ENCODE data around the gene ZAR1L. TPM values are rescaled to one million over a fixed set of nuclear protein-coding genes. Genes with fewer than 3 reads are reported as not detected.
"Not testable (repeated sequence)": the region's sequence is repeated elsewhere in the genome, so short reads cannot be mapped to it uniquely, and the experiment has no call there.

Gene ZAR1L
- under 1 TPM; 0.20 to 0.21 TPM for total RNA-seq

- H3K4me3 Mint-ChIP-seq = peak within 1 kb of the TSS; percentile 89
- DNase-seq = peak; percentile 91
- no peaks in the 10 kb centered on the region for H3K27me3 Mint-ChIP-seq
- H3K9me3 Mint-ChIP-seq = no peaks in the 10 kb centered on the region
- H3K4me1 Mint-ChIP-seq = peaks cover 11% of the 10 kb centered on the region
- H3K27ac Mint-ChIP-seq = peak within 1 kb of the TSS; percentile 100
- peaks cover 21% of the 10 kb centered on the region for H3K36me3 Mint-ChIP-seq
Measured at GRCh38 chr13:32315238-32316027, at the start of gene ZAR1L, which contains the start of gene BRCA2. Gene ZAR1L, minus strand, starts transcription at chr13:32315363. Its CDS starts 3,438 bp downstream, at chr13:32311925. Gene BRCA2, plus strand, starts transcription at chr13:32315508. Its CDS starts 953 bp downstream, at chr13:32316461.

DNA sequence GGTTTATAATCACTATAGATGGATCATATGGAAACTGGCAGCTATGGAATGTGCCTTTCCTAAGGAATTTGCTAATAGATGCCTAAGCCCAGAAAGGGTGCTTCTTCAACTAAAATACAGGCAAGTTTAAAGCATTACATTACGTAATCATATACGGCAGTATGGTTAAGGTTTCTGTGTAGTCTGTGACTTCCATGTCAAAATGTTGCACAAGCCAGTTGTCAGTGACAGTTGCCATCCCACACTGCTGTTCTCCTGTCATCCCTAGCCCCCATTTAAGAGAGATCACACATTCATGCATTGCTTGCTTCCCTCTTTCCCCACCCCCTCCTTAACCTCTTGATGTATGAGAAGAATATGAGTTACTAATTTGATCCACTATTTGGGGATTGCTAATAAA is 47.4 kb upstream of the ZAR1L start:
- Mint-ChIP-seq H3K9me3 (no peaks in the 10 kb centered on the region), H3K36me3 (peaks cover 25% of the 10 kb centered on the region)

GRCh38 chr13:32355935-32356334 is 40.8 kb upstream of the ZAR1L start:
- H3K4me3 Mint-ChIP-seq, H3K9me3 Mint-ChIP-seq: not testable (repeated sequence)

More for the DNA sequence above, 47.4 kb upstream of the ZAR1L start:
- Mint-ChIP-seq H3K27me3 (no peaks in the 10 kb centered on the region), H3K4me1 (no peaks in the 10 kb centered on the region), H3K27ac (no peak overlapping the region), H3K4me3 (no peak overlapping the region)
- DNase-seq = no peak

DNA sequence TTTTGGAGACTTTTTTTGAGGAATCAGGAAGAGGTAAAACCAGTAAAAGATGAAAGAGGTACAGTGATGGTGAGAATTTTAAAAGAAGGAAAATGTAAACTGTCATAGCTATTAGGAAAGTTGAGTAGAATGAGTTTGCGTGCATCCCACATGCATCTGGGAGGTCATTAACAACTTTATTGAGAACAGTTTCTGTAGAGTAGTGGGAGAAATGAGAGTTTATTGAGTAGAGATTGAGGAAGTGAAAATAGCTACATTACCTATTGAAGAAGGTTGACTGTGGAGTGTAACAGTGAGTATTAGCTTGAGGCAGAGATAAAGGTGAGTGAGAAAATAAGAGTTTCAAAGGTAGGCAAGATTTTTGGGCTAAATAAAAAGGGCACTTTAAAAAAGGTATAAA is 38.9 kb upstream of the ZAR1L start:
- H3K27me3 Mint-ChIP-seq = no peaks in the 10 kb centered on the region
- no peak overlapping the region for H3K4me3 Mint-ChIP-seq
- H3K9me3 Mint-ChIP-seq = peaks cover 4% of the 10 kb centered on the region
- DNase-seq = no peak
- peaks cover 27% of the 10 kb centered on the region for H3K36me3 Mint-ChIP-seq
- H3K27ac Mint-ChIP-seq = no peak overlapping the region
- peaks cover 6% of the 10 kb centered on the region for H3K4me1 Mint-ChIP-seq

More at GRCh38 chr13:32355935-32356334, 40.8 kb upstream of the ZAR1L start:
- peaks cover 14% of the 10 kb centered on the region for H3K36me3 Mint-ChIP-seq
- H3K27me3 Mint-ChIP-seq, H3K27ac Mint-ChIP-seq, H3K4me1 Mint-ChIP-seq, DNase-seq: not testable (repeated sequence)

- peaks cover 43% of the 10 kb centered on the region for H3K36me3 Mint-ChIP-seq
- H3K4me3 Mint-ChIP-seq, H3K9me3 Mint-ChIP-seq, DNase-seq, H3K4me1 Mint-ChIP-seq, H3K27ac Mint-ChIP-seq, H3K27me3 Mint-ChIP-seq: not testable (repeated sequence)
Measured at GRCh38 chr13:32350839-32351441, 35.8 kb upstream of the ZAR1L start.

- no peaks in the 10 kb centered on the region for H3K27me3 Mint-ChIP-seq
- DNase-seq = no peak
- peaks cover 47% of the 10 kb centered on the region for H3K36me3 Mint-ChIP-seq
- peaks cover 4% of the 10 kb centered on the region for H3K9me3 Mint-ChIP-seq
- no peak overlapping the region for H3K4me3 Mint-ChIP-seq
- H3K27ac Mint-ChIP-seq = no peak overlapping the region
- H3K4me1 Mint-ChIP-seq = peaks cover 6% of the 10 kb centered on the region
Measured at GRCh38 chr13:32347651-32348050, 32.5 kb upstream of the ZAR1L start.

DNA sequence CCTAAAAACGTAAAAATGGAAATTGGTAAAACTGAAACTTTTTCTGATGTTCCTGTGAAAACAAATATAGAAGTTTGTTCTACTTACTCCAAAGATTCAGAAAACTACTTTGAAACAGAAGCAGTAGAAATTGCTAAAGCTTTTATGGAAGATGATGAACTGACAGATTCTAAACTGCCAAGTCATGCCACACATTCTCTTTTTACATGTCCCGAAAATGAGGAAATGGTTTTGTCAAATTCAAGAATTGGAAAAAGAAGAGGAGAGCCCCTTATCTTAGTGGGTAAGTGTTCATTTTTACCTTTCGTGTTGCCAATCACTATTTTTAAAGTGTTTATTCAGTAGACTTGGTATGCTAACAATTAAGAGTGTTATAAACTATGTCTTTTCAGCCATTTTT is 25.8 kb upstream of the ZAR1L start:
- H3K4me3 Mint-ChIP-seq = no peak overlapping the region
- H3K36me3 Mint-ChIP-seq = peaks cover 41% of the 10 kb centered on the region
- H3K27ac Mint-ChIP-seq = no peak overlapping the region
- H3K9me3 Mint-ChIP-seq = no peaks in the 10 kb centered on the region
- H3K4me1 Mint-ChIP-seq = no peaks in the 10 kb centered on the region
- H3K27me3 Mint-ChIP-seq = peaks cover 7% of the 10 kb centered on the region
- no peak for DNase-seq

GRCh38 chr13:32334671-32335070 is 19.5 kb upstream of the ZAR1L start:
- Mint-ChIP-seq H3K27ac (no peak overlapping the region), H3K9me3 (no peaks in the 10 kb centered on the region), H3K4me3 (no peak overlapping the region), H3K36me3 (peaks cover 74% of the 10 kb centered on the region), H3K27me3 (peaks cover 7% of the 10 kb centered on the region), H3K4me1 (peaks cover 2% of the 10 kb centered on the region)
- DNase-seq = no peak

GRCh38 chr13:32330441-32330840 is 15.3 kb upstream of the ZAR1L start:
- Mint-ChIP-seq H3K9me3 (no peaks in the 10 kb centered on the region), H3K36me3 (peaks cover 46% of the 10 kb centered on the region), H3K27me3 (no peaks in the 10 kb centered on the region), H3K4me3 (no peak overlapping the region), H3K4me1 (peaks cover 4% of the 10 kb centered on the region), H3K27ac (no peak overlapping the region)
- DNase-seq = no peak

GRCh38 chr13:32323912-32324311 is 8.7 kb upstream of the ZAR1L start:
- Mint-ChIP-seq H3K27ac (no peak overlapping the region), H3K4me3 (no peak overlapping the region), H3K4me1 (peaks cover 1% of the 10 kb centered on the region), H3K9me3 (no peaks in the 10 kb centered on the region), H3K36me3 (peaks cover 39% of the 10 kb centered on the region), H3K27me3 (no peaks in the 10 kb centered on the region)
- DNase-seq = no peak

DNA sequence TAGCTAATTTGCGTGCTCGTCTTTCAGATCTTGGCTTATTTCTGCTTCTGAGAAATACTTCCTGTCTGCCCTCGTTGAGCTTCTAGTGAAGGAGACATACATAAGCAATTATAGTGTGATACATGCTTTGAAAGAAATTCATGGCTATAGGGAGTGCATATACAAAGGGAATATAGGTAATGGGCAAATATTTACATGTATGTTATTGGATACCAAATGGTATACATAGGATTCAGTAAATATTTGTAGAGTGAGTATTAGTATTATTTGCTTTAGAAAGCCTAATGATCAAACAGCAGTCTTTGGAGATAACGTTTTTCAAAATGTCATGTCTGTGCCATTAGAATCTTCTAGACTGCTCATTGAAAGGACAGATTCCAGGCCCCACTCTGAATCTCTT is 5.4 kb upstream of the ZAR1L start:
- H3K27ac Mint-ChIP-seq = no peak overlapping the region
- DNase-seq = no peak
- no peaks in the 10 kb centered on the region for H3K9me3 Mint-ChIP-seq
- peaks cover 44% of the 10 kb centered on the region for H3K36me3 Mint-ChIP-seq
- peaks cover 3% of the 10 kb centered on the region for H3K4me1 Mint-ChIP-seq
- no peak overlapping the region for H3K4me3 Mint-ChIP-seq
- H3K27me3 Mint-ChIP-seq = no peaks in the 10 kb centered on the region

- no peak overlapping the region for H3K27ac Mint-ChIP-seq
- H3K4me1 Mint-ChIP-seq = peaks cover 10% of the 10 kb centered on the region
- no peaks in the 10 kb centered on the region for H3K9me3 Mint-ChIP-seq
- H3K4me3 Mint-ChIP-seq = no peak overlapping the region
- H3K36me3 Mint-ChIP-seq = peaks cover 32% of the 10 kb centered on the region
- no peak for DNase-seq
- H3K27me3 Mint-ChIP-seq = no peaks in the 10 kb centered on the region
Measured at GRCh38 chr13:32317716-32318465, 2.7 kb upstream of the ZAR1L start.

DNA sequence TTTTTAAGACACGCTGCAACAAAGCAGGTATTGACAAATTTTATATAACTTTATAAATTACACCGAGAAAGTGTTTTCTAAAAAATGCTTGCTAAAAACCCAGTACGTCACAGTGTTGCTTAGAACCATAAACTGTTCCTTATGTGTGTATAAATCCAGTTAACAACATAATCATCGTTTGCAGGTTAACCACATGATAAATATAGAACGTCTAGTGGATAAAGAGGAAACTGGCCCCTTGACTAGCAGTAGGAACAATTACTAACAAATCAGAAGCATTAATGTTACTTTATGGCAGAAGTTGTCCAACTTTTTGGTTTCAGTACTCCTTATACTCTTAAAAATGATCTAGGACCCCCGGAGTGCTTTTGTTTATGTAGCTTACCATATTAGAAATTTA is 1.3 kb upstream of the ZAR1L start:
- peaks cover 25% of the 10 kb centered on the region for H3K36me3 Mint-ChIP-seq
- H3K4me3 Mint-ChIP-seq = peak overlapping the region; percentile 89
- H3K27ac Mint-ChIP-seq = peak overlapping the region; percentile 100
- H3K27me3 Mint-ChIP-seq = no peaks in the 10 kb centered on the region
- peaks cover 10% of the 10 kb centered on the region for H3K4me1 Mint-ChIP-seq
- no peak for DNase-seq
- no peaks in the 10 kb centered on the region for H3K9me3 Mint-ChIP-seq

- Mint-ChIP-seq H3K27ac (peak overlapping the region; percentile 100), H3K4me1 (peaks cover 10% of the 10 kb centered on the region), H3K36me3 (peaks cover 22% of the 10 kb centered on the region), H3K4me3 (peak overlapping the region; percentile 89), H3K9me3 (no peaks in the 10 kb centered on the region), H3K27me3 (no peaks in the 10 kb centered on the region)
- no peak for DNase-seq
Measured at GRCh38 chr13:32316028-32316339, 821 bp upstream of the ZAR1L start.

Measured in activated naive CD8-positive, alpha-beta T cell treated with anti-CD3 and anti-CD28 coated beads for 36 hours (primary cell).